Panc1 (cell line): ENCODE results near the gene MYBPC3.

ENCODE experiments used
- POLR2AphosphoS5 ChIP-seq: IDR thresholded peaks from 2 replicates; pipeline ENCODE4 v1.6.1; 2012; ENCODE audit warnings: mild to moderate bottlenecking, low read depth, low read length, moderate library complexity
- SIN3A ChIP-seq: IDR thresholded peaks from 2 replicates; pipeline ENCODE4 v1.6.1; 2012; ENCODE audit warnings: low read depth, mild to moderate bottlenecking, low read length, moderate library complexity, borderline replicate concordance; ENCODE audit not compliant: insufficient read depth
- TCF7L2 ChIP-seq: IDR thresholded peaks from 2 replicates; pipeline ENCODE4 v1.6.1; 2011; ENCODE audit warnings: mild to moderate bottlenecking, low read depth, low read length, inconsistent platforms
- TF ChIP-seq, protein P1 (sequence below): fragments of 450-650 bp; IDR thresholded peaks from 2 replicates; pipeline ENCODE4 v1.5.1; 2017; ENCODE audit warnings: mild to moderate bottlenecking

DNA sequence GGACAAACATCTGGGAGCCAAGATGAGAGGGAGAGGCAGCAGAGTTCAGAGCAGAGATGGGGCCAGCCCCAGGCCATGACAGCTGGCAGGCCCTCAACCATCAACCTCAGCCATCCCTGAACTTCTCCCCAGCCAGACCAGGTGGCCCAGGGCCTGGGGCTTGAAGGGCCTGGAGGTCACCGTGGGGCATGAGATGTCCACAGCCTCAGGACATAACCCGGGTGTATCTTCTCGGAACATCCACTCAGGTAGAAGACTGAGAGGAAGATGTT is 43.5 kb upstream of the MYBPC3 start:
- TF ChIP-seq, protein P1, sequence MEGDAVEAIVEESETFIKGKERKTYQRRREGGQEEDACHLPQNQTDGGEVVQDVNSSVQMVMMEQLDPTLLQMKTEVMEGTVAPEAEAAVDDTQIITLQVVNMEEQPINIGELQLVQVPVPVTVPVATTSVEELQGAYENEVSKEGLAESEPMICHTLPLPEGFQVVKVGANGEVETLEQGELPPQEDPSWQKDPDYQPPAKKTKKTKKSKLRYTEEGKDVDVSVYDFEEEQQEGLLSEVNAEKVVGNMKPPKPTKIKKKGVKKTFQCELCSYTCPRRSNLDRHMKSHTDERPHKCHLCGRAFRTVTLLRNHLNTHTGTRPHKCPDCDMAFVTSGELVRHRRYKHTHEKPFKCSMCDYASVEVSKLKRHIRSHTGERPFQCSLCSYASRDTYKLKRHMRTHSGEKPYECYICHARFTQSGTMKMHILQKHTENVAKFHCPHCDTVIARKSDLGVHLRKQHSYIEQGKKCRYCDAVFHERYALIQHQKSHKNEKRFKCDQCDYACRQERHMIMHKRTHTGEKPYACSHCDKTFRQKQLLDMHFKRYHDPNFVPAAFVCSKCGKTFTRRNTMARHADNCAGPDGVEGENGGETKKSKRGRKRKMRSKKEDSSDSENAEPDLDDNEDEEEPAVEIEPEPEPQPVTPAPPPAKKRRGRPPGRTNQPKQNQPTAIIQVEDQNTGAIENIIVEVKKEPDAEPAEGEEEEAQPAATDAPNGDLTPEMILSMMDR, result no peak
- TF ChIP-seq SIN3A (no peak), POLR2AphosphoS5 (no peak), TCF7L2 (no peak)
